ENCODE measurements around the gene DPF3. TPM values are rescaled to one million over a fixed set of nuclear protein-coding genes. Genes with fewer than 3 reads are reported as not detected.

Gene DPF3
- total RNA-seq, 1 experiment from 2014 or later = 0.79 TPM

DNA sequence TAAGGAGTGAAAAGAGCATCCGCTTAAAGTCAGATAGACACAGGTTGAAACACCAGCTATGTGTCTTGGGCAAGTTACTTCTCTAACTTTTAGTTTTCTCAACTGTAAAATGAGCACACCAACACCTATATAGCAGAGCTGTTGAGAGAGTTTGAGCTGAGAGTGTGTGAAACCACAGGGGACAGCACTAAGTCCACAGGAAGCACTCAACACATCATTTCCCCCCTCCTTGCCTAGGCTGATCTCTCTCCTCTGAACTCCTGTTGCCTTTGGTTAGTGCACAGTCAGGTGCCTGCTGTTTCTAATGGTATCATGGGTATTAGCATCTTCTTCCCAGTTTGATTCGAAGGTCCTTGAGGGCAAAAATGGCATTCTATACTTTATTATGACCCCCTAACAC is 176.7 kb downstream of the DPF3 start:
- DNase-seq = no peak
- Histone ChIP-seq H3K27me3 (no peaks in the 10 kb centered on the region), H3K27ac (no peak overlapping the region), H3K4me3 (no peak overlapping the region), H3K4me1 (no peaks in the 10 kb centered on the region), H3K36me3 (no peaks in the 10 kb centered on the region), H3K9me3 (replicated peaks) (no peaks in the 10 kb centered on the region)

DNA sequence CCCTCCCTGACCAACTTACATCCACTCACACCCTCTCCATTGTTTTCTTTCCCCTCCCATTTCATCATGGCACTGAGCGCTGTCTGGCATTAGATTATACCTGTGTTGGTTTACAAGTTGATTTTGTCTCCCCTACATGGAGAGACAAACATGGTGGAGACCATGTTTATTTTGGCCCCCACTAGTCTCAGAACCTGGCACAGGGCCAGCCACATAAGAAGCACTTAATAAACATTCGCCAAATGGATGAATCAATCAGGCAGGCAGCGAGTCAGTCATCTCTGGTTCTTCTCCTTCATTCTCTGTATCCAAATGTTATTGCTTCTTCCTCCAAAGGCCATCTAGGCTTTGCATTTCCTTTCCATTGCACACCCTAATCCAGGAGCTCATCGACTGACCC is 177.4 kb downstream of the DPF3 start:
- H3K4me3 ChIP-seq = no peak overlapping the region
- no peaks in the 10 kb centered on the region for H3K4me1 ChIP-seq
- no peak for DNase-seq
- H3K27ac ChIP-seq = no peak overlapping the region
- no peaks in the 10 kb centered on the region for H3K9me3 ChIP-seq (replicated peaks)
- no peaks in the 10 kb centered on the region for H3K27me3 ChIP-seq
- no peaks in the 10 kb centered on the region for H3K36me3 ChIP-seq

DNA sequence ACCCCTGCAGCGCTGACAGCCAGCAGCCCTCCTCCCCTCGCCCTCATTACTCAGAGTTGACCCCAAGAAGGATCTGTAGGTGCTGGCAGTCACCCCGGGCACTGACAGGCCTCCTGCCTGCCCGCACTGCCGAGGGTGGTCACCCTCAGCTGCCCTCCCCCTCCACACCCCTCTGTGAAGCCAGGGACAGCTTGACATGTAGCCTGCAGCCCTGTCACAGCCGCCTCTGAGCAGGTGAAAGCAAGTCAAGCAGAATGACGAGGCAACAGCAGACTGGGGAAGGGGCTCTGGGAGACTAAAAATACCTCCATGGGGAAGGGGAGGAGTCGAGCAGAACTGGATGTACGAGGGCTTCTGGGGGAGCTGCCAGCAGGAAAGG is 178.1 kb downstream of the DPF3 start:
- H3K4me1 ChIP-seq = no peaks in the 10 kb centered on the region
- no peaks in the 10 kb centered on the region for H3K9me3 ChIP-seq (replicated peaks)
- H3K27me3 ChIP-seq = no peaks in the 10 kb centered on the region
- no peak for DNase-seq
- no peak overlapping the region for H3K4me3 ChIP-seq
- H3K36me3 ChIP-seq = no peaks in the 10 kb centered on the region
- no peak overlapping the region for H3K27ac ChIP-seq

DNA sequence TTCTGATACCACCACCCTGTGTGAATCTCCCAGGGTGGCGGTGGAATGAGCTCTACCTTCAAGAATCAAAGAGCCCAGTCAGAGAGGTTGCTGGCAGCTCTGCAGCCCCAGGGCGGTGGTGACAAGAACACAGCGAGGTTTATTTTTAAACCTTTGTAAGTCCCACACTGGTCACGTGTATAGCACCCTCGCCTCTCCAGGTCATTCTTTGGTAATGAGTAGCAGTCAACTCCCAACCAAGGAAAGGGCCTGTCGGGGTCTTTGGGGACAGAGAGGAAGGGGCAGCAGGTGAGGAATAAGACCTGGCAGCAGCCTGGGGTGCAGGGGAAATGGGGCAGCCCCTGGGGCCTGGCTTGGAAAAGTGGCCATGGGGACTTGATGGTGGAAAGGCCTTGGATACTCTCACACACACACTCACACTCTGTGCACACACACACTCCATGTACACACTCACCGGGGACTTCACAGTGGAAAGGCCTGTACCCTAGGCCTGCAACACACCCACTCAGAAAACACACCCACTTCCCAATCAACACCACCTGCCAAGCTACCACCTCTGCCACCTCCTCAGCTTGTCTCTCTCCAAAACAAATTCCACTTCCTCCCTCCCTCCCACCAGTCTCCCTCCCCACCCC is 178.6 kb downstream of the DPF3 start:
- Histone ChIP-seq H3K27ac (no peak overlapping the region), H3K4me3 (no peak overlapping the region), H3K27me3 (no peaks in the 10 kb centered on the region), H3K36me3 (no peaks in the 10 kb centered on the region), H3K9me3 (replicated peaks) (no peaks in the 10 kb centered on the region), H3K4me1 (no peaks in the 10 kb centered on the region)
- no peak for DNase-seq

DNA sequence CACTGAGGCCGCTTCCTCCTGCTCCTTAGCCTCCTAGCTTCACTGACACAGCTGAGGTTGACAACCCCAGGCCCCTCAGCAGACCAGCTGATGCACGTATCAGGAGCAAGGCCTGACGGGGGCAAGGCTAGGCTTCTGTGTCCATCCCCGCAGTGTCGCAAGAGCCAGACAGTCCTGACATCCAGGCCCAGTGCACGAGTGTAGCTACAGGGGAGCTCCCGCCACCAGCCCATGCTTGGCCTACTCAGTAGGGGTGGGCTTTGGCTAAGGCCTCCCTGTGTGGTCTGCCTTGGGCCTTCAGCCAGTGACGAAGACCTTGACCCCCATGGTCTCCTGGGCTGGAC is 179.1 kb downstream of the DPF3 start:
- Histone ChIP-seq H3K36me3 (no peaks in the 10 kb centered on the region), H3K4me1 (no peaks in the 10 kb centered on the region), H3K27me3 (no peaks in the 10 kb centered on the region), H3K4me3 (no peak overlapping the region), H3K9me3 (replicated peaks) (no peaks in the 10 kb centered on the region), H3K27ac (no peak overlapping the region)
- DNase-seq = no peak

- Histone ChIP-seq H3K4me3 (no peak overlapping the region), H3K27ac (no peak overlapping the region), H3K4me1 (no peaks in the 10 kb centered on the region), H3K9me3 (replicated peaks) (no peaks in the 10 kb centered on the region), H3K27me3 (no peaks in the 10 kb centered on the region), H3K36me3 (no peaks in the 10 kb centered on the region)
- DNase-seq = no peak
Observed at GRCh38 chr14:72714094-72714493, 179.8 kb downstream of the DPF3 start.

GRCh38 chr14:72711936-72712335 is 182.0 kb downstream of the DPF3 start:
- no peak for DNase-seq
- no peaks in the 10 kb centered on the region for H3K27me3 ChIP-seq
- no peaks in the 10 kb centered on the region for H3K9me3 ChIP-seq (replicated peaks)
- no peaks in the 10 kb centered on the region for H3K36me3 ChIP-seq
- no peak overlapping the region for H3K4me3 ChIP-seq
- H3K4me1 ChIP-seq = no peaks in the 10 kb centered on the region
- no peak overlapping the region for H3K27ac ChIP-seq

DNA sequence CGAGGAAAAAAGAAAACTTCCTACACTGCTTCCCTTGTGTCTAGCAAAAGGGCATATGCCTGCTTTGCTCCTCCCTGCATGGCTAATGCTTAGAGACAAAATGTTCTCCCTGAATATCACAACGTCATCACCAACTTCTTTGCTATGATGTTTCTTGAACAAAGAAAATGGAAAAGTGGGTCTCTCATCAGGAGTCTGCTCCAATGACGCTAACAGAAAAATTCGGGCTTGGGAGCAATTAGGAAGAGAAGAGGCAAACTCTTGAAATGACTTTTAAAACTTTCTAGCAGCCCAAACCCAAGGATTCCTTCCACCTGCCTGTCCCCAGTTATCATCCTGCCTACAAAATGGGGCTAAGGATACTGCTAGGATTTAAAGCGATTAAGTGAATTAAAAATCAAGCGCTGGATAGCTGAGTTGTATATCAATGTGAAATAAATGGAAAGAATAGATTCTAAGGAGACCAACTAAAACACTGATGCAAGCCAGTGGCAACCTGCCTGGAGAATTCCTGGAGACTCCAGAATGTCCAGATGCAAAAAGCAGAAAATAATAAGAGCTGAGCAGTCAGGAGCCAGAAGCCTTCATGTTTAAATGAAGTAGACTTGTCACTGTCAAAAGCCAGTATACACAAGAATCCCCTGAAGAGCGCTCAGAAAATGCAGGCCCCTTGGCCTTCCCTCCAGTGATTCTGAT is 183.8 kb downstream of the DPF3 start:
- Histone ChIP-seq H3K36me3 (no peaks in the 10 kb centered on the region), H3K27me3 (no peaks in the 10 kb centered on the region), H3K9me3 (replicated peaks) (no peaks in the 10 kb centered on the region), H3K4me1 (no peaks in the 10 kb centered on the region), H3K27ac (no peak overlapping the region), H3K4me3 (no peak overlapping the region)
- DNase-seq = no peak

GRCh38 chr14:72708708-72709475 is 185.0 kb downstream of the DPF3 start:
- H3K36me3 ChIP-seq = no peaks in the 10 kb centered on the region
- no peak overlapping the region for H3K27ac ChIP-seq
- no peaks in the 10 kb centered on the region for H3K9me3 ChIP-seq (replicated peaks)
- H3K4me3 ChIP-seq = no peak overlapping the region
- no peak for DNase-seq
- no peaks in the 10 kb centered on the region for H3K27me3 ChIP-seq
- H3K4me1 ChIP-seq = no peaks in the 10 kb centered on the region

GRCh38 chr14:72708222-72708621 is 185.7 kb downstream of the DPF3 start:
- no peak for DNase-seq

DNA sequence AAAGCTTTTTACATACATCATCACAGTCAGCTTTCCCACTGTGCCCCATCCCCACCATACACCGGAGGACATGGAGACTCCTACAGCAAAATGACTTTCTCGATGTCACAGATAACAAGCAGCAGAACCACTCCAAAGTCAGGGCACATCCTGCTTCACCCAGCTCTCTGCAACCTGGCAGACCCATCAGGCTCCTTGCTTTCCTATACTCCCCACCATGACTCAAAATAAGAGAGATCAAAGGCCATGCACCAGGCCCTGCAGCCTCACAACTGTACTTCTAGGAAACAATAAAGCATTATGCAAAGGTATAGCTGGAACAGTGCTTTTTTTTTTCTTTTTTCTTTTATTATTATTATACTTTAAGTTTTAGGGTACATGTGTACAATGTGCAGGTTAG is 187.4 kb downstream of the DPF3 start:
- Histone ChIP-seq H3K36me3 (no peaks in the 10 kb centered on the region), H3K27ac (no peak overlapping the region), H3K4me1 (no peaks in the 10 kb centered on the region), H3K9me3 (replicated peaks) (no peaks in the 10 kb centered on the region), H3K4me3 (no peak overlapping the region), H3K27me3 (no peaks in the 10 kb centered on the region)
- DNase-seq = no peak

More at GRCh38 chr14:72708222-72708621, 185.7 kb downstream of the DPF3 start:
- no peaks in the 10 kb centered on the region for H3K36me3 ChIP-seq
- H3K4me3 ChIP-seq = no peak overlapping the region
- H3K27me3 ChIP-seq = no peaks in the 10 kb centered on the region
- H3K9me3 ChIP-seq (replicated peaks) = no peaks in the 10 kb centered on the region
- no peaks in the 10 kb centered on the region for H3K4me1 ChIP-seq
- H3K27ac ChIP-seq = no peak overlapping the region

DNA sequence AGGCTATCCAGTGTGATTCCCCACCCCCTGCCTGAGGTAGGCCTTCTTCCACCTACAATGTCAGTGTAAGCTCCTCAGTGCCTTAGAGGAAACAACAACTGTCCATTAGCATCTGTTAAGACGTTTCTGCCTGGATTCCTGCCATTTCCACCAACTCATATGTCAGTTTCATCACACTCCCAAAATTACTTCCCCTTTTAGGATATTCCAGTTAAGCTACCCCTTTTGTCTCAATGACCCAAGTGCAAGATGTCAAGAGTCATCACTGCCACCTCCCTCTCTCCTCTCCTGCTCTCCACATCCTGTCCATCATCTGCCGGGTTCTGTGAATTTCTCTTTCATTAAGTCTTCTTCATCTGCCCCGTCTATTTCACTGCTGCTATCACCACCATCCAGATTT is 189.4 kb downstream of the DPF3 start:
- H3K36me3 ChIP-seq = no peaks in the 10 kb centered on the region
- DNase-seq = no peak
- H3K4me3 ChIP-seq = no peak overlapping the region
- H3K9me3 ChIP-seq (replicated peaks) = no peaks in the 10 kb centered on the region
- no peak overlapping the region for H3K27ac ChIP-seq
- H3K27me3 ChIP-seq = no peaks in the 10 kb centered on the region
- no peaks in the 10 kb centered on the region for H3K4me1 ChIP-seq

GRCh38 chr14:72701605-72702004 is 192.3 kb downstream of the DPF3 start:
- no peak overlapping the region for H3K27ac ChIP-seq
- H3K27me3 ChIP-seq = no peaks in the 10 kb centered on the region
- H3K9me3 ChIP-seq (replicated peaks) = no peaks in the 10 kb centered on the region
- no peaks in the 10 kb centered on the region for H3K4me1 ChIP-seq
- no peaks in the 10 kb centered on the region for H3K36me3 ChIP-seq
- no peak for DNase-seq
- no peak overlapping the region for H3K4me3 ChIP-seq

DNA sequence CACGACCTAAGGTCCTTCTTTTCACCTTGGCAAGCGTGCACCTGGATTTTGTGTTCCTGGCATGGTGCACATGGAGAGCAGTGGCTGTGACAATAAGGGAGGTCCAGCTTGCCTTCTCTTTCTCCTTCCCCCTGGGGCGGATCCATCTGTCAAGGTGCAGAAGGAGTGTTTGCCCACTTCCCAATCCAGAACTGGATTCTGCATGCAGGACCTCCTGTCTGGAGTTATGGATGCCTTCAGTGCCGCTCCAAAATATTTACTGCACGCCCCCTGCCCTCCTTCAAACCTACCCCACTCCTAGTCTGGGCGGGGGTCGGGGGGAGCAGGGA is 192.7 kb downstream of the DPF3 start:
- Histone ChIP-seq H3K9me3 (replicated peaks) (no peaks in the 10 kb centered on the region), H3K4me3 (no peak overlapping the region), H3K27me3 (no peaks in the 10 kb centered on the region), H3K27ac (no peak overlapping the region), H3K36me3 (no peaks in the 10 kb centered on the region), H3K4me1 (no peaks in the 10 kb centered on the region)
- no peak for DNase-seq

- H3K27ac ChIP-seq = no peak overlapping the region
- H3K4me3 ChIP-seq = no peak overlapping the region
- H3K4me1 ChIP-seq = no peaks in the 10 kb centered on the region
- no peaks in the 10 kb centered on the region for H3K36me3 ChIP-seq
- H3K27me3 ChIP-seq = no peaks in the 10 kb centered on the region
- H3K9me3 ChIP-seq (replicated peaks) = no peaks in the 10 kb centered on the region
- DNase-seq = no peak
Observed at GRCh38 chr14:72700338-72701236, 193.3 kb downstream of the DPF3 start.

Measured in SJCRH30 (cell line).